ENCODE measurements around the gene MAGEF1.

MAGEF1 gene

GRCh38 chr3:184739594-184740505, 28.0 kb upstream of the MAGEF1 start:
- Histone ChIP-seq H3K9me3 (no peaks in the 10 kb centered on the region), H3K4me1 (peaks cover 3% of the 10 kb centered on the region; the same call in 1 of the 2 replicates), H3K27me3 (no peaks in the 10 kb centered on the region), H3K36me3 (no peaks in the 10 kb centered on the region), H3K4me3 (ENCODE audit: low read depth, low read length) (no peak overlapping the region)
- TF ChIP-seq CTCF (IDR thresholded peaks at IDR 0.05; ENCODE audit: low read depth, low read length) = no peak
- DNase-seq = no peak

GRCh38 chr3:184738982-184739381, 27.1 kb upstream of the MAGEF1 start:
- H3K9me3 ChIP-seq = no peaks in the 10 kb centered on the region
- no peaks in the 10 kb centered on the region for H3K36me3 ChIP-seq
- DNase-seq = no peak
- no peak for TF ChIP-seq CTCF (IDR thresholded peaks at IDR 0.05; ENCODE audit: low read depth, low read length)
- H3K27me3 ChIP-seq = no peaks in the 10 kb centered on the region
- H3K4me1 ChIP-seq = peaks cover 3% of the 10 kb centered on the region; the same call in 1 of the 2 replicates
- no peak overlapping the region for H3K4me3 ChIP-seq (ENCODE audit: low read depth, low read length)

- no peak for DNase-seq
- TF ChIP-seq CTCF (IDR thresholded peaks at IDR 0.05; ENCODE audit: low read depth, low read length) = no peak
- H3K4me1 ChIP-seq = peaks cover 3% of the 10 kb centered on the region; the same call in 1 of the 2 replicates
- no peaks in the 10 kb centered on the region for H3K36me3 ChIP-seq
- H3K9me3 ChIP-seq = no peaks in the 10 kb centered on the region
- no peak overlapping the region for H3K4me3 ChIP-seq (ENCODE audit: low read depth, low read length)
- H3K27me3 ChIP-seq = no peaks in the 10 kb centered on the region
These were observed 26.6 kb upstream of the MAGEF1 start for GRCh38 chr3:184738506-184738890.

- TF ChIP-seq CTCF (IDR thresholded peaks at IDR 0.05; ENCODE audit: low read depth, low read length) = no peak
- peaks cover 3% of the 10 kb centered on the region; the same call in 1 of the 2 replicates for H3K4me1 ChIP-seq
- no peak overlapping the region for H3K4me3 ChIP-seq (ENCODE audit: low read depth, low read length)
- no peak for DNase-seq
- no peaks in the 10 kb centered on the region for H3K9me3 ChIP-seq
- no peaks in the 10 kb centered on the region for H3K27me3 ChIP-seq
- H3K36me3 ChIP-seq = no peaks in the 10 kb centered on the region
These were observed 26.0 kb upstream of the MAGEF1 start for GRCh38 chr3:184737641-184738505.

GRCh38 chr3:184737063-184737462, 25.2 kb upstream of the MAGEF1 start:
- TF ChIP-seq CTCF (IDR thresholded peaks at IDR 0.05; ENCODE audit: low read depth, low read length) = no peak
- H3K36me3 ChIP-seq = no peaks in the 10 kb centered on the region
- peaks cover under 1% of the 10 kb centered on the region; the same call in 1 of the 2 replicates for H3K4me1 ChIP-seq
- no peak for DNase-seq
- H3K27me3 ChIP-seq = no peaks in the 10 kb centered on the region
- no peaks in the 10 kb centered on the region for H3K9me3 ChIP-seq
- no peak overlapping the region for H3K4me3 ChIP-seq (ENCODE audit: low read depth, low read length)
